GM19324 (cell line): ENCODE data around the gene CRNN.

Experiments
- ATAC-seq: cut with Tn5 transposase; IDR thresholded peaks from one replicate; pipeline ENCODE4 v1.9.1; 2021; ENCODE audit warnings: mild to moderate bottlenecking, moderate library complexity; ENCODE audit not compliant: unreplicated experiment, low FRiP score

Gene CRNN

GRCh38 chr1:152426731-152427130, 12.7 kb upstream of the CRNN start:
- no peak for ATAC-seq

GRCh38 chr1:152419917-152420316, 5.9 kb upstream of the CRNN start:
- ATAC-seq = no peak

- ATAC-seq = no peak
Measured at GRCh38 chr1:152415454-152416227, 1.6 kb upstream of the CRNN start.

DNA sequence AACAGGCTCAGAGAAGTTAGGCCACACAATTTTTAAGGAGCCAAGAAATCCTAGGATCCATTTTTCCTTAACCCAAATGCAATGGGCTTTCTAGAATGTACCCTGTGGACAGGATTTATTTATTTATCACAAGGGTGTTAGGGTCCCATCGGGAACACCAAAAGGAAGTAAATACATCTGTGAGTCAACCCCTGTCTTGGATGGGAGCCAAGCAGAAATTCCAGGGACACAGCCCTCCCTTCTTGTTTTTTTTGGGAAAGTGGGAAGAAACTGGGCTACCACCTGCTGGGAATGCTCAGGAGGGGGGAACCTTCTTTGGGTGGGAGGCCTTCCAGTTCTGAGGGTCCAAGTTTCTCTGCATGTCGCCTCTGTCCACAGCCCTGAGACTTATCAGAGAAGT, 1.3 kb downstream of the CRNN start:
- no peak for ATAC-seq

- no peak for ATAC-seq
Measured at GRCh38 chr1:152411134-152411533, 2.9 kb downstream of the CRNN start.

- ATAC-seq = no peak
Measured at GRCh38 chr1:152410599-152410998, 3.5 kb downstream of the CRNN start.

DNA sequence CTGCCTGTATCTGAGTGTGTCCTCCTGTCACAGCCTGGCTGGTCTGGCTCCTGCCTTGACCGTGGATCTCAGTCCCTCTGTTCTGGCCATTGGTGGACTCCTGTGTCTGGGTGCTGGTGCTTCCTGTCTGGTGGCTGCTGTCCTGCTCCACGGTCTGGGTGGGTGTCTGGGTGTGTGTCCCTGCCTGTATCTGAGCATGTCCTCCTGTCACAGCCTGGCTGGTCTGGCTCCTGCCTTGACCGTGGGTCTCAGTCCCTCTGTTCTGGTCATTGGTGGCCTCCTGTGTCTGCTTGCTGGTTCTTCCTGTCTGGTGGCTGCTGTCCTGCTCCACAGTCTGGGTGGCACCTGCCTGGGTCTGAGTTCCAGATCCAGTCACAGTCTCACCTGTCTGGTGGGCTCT, 4.0 kb downstream of the CRNN start:
- no peak for ATAC-seq

GRCh38 chr1:152408664-152409063, 5.4 kb downstream of the CRNN start:
- no peak for ATAC-seq

GRCh38 chr1:152398812-152399698, 15.0 kb downstream of the CRNN start:
- no peak for ATAC-seq

GRCh38 chr1:152397474-152397873, 16.6 kb downstream of the CRNN start:
- no peak for ATAC-seq

GRCh38 chr1:152394151-152394550, 19.9 kb downstream of the CRNN start:
- ATAC-seq = no peak

GRCh38 chr1:152392909-152393308, 21.2 kb downstream of the CRNN start:
- no peak for ATAC-seq

GRCh38 chr1:152388889-152389288, 25.2 kb downstream of the CRNN start:
- ATAC-seq = no peak

DNA sequence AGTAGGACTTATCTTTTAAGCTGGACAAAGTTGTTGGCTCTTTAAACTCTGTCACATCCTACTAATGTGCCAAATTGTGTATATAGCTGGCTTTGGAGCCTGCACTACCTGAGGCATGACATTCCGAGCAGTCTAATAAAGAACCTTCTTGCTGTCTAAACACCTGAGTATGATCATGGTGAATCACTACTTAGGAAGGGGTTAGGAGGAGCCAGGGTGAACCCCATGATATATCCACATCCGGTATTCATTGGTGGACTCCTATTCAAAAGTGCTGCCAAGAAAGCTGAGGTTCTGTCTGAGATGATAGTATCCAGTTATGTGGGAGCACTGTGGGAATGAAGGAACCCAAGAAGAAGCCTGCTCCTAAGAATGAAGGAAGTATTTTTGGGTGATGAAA, 27.1 kb downstream of the CRNN start:
- no peak for ATAC-seq

- ATAC-seq = no peak
Measured at GRCh38 chr1:152380932-152381331, 33.1 kb downstream of the CRNN start.

DNA sequence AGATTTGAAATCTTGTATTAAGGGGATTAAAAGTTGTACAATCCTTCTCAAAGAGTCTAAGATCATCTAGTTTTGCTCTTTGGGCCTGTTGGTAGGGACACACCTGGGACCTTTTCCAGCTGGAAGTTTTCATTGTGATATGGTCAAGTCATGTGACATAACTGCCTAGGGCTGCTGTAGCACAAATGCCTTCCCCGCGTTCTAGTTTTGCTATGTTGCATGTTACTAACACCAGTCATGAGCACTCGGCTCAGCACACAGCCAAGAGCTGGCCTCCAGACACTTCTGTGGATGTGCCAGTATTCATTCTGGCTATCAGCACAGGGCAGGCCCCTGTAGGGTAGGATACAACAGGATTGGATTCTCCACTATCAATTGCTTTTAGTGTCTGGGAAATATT, 39.6 kb downstream of the CRNN start:
- ATAC-seq = no peak

DNA sequence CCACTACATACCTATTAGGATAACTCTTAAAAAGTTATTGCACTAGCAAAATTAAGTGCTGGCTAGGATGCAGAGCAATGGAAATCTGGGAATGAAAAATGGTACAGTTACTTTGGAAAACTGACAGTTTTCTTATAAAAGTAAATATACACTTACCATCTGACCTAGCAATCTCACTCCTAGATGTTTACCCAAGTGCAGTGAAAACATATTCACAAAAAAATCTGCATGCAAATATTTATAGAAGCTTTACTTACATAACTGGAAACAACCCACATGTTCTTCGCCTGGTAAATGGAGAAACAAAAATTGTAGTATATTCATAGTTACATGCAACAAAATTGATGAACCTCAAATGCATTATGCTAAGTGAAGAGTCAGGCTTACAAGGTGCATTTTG, 41.4 kb downstream of the CRNN start:
- no peak for ATAC-seq

GRCh38 chr1:152367436-152367835, 46.6 kb downstream of the CRNN start:
- no peak for ATAC-seq

DNA sequence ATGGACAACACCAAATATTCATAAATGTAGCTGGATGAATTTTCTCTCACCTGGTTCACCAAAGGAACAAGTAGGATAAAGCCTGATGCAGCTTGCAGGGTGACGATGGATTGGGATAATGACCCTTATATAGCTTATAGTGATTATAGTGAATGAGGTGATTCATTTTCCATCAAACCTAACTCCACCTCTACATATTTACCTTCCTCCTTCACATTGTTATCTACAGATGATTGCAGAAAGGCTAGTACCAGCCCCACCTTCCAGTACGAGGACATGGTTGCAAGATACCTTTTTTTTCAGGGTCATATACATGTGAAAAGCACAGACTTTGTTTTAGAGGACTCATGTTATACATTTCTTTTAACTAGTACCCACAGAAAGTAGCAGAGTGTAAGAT, 54.2 kb downstream of the CRNN start, which contains the start of gene FLG2:
Gene FLG2 (minus strand): TSS at position 101 of the 400 bp plus-strand sequence. CDS start 1,122 bp downstream, outside the sequence.
- no peak for ATAC-seq
